Smooth muscle cell (in vitro differentiated cells): ENCODE data around the gene BTF3. TPM values are rescaled to one million over a fixed set of nuclear protein-coding genes. Genes with fewer than 3 reads are reported as not detected.

Source experiments
- DNase-seq: peaks from one replicate; lab custom pipeline; 2025; ENCODE audit not compliant: unreplicated experiment; lab: John Stamatoyannopoulos, UW
- H2AFZ ChIP-seq: fragments of 200-600 bp; sonication (generic); 2 replicates; pipeline ENCODE4 v1.6.0; 2016; ENCODE audit warnings: antibody characterized with exemption, low read depth, mild to moderate bottlenecking
- H3F3A ChIP-seq: fragments of 200-600 bp; sonication (generic); 2 replicates; pipeline ENCODE4 v1.6.0; 2017; ENCODE audit warnings: antibody characterized with exemption, low read depth
- H3K27ac ChIP-seq: fragments of 200-600 bp; sonication (generic); 2 replicates; pipeline ENCODE4 v1.5.1; 2016; ENCODE audit warnings: low read depth, mild to moderate bottlenecking
- H3K27me3 ChIP-seq: fragments of 200-600 bp; sonication (generic); 2 replicates; pipeline ENCODE4 v1.6.1; 2016; ENCODE audit warnings: low read depth, mild to moderate bottlenecking
- H3K36me3 ChIP-seq: fragments of 200-600 bp; sonication (generic); 2 replicates; pipeline ENCODE4 v1.5.1; 2016; ENCODE audit warnings: low read depth
- H3K4me1 ChIP-seq: fragments of 200-600 bp; sonication (generic); 2 replicates; pipeline ENCODE4 v1.5.1; 2016; ENCODE audit warnings: low read depth
- H3K4me2 ChIP-seq: fragments of 200-600 bp; sonication (generic); 2 replicates; pipeline ENCODE4 v1.6.0; 2016; ENCODE audit warnings: mild to moderate bottlenecking
- H3K4me3 ChIP-seq: fragments of 200-600 bp; sonication (generic); 2 replicates; pipeline ENCODE4 v1.5.1; 2016; ENCODE audit warnings: mild to moderate bottlenecking
- H3K79me2 ChIP-seq: fragments of 200-600 bp; sonication (generic); 2 replicates; pipeline ENCODE4 v1.6.0; 2016; ENCODE audit warnings: low read depth, mild to moderate bottlenecking
- H3K9ac ChIP-seq: fragments of 200-600 bp; sonication (generic); 2 replicates; pipeline ENCODE4 v1.6.0; 2016; ENCODE audit warnings: low read depth
- H3K9me3 ChIP-seq: fragments of 200-600 bp; sonication (generic); replicated peaks from 2 replicates; pipeline ENCODE4 v1.5.1; 2016; ENCODE audit warnings: low read depth
- H4K20me1 ChIP-seq: fragments of 200-600 bp; sonication (generic); 2 replicates; pipeline ENCODE4 v1.6.0; 2016; ENCODE audit warnings: low read depth
- WGBS: methylation state at CpG from one replicate; pipeline ENCODE4 v1.1.7; 2016; ENCODE audit warnings: low lambda C conversion rate; 5-methylcytosine and 5-hydroxymethylcytosine counted together
- polyA plus RNA-seq: library from polyadenylated mRNA; unstranded; fragments of >200 nt; fragmentation: Nextera tagmentation; extraction: Ambion mirVana; gene quantifications from 2 replicates; pipeline ENCODE4 v1.2.1, GENCODE V29; 2016
- total RNA-seq: library from RNA; depleted of rRNA; stranded (reverse); fragments of >200 nt; gene quantifications from 2 replicates; pipeline ENCODE4 v1.2.3, GENCODE V29; 2014
- TF ChIP-seq, protein P1 (sequence below): fragments of 200-600 bp; sonication (generic); IDR thresholded peaks from 2 replicates; pipeline ENCODE4 v1.5.1; 2017; ENCODE audit warnings: borderline replicate concordance, mild to moderate bottlenecking, antibody characterized with exemption; ENCODE audit not compliant: insufficient read depth, poor library complexity, severe bottlenecking

The BTF3 gene
- total and polyA plus RNA-seq, 2 experiments from 2014 or later, result 409 to 546 TPM

- Histone ChIP-seq H3K4me3 (no peak overlapping the region), H4K20me1 (no peaks in the 10 kb centered on the region), H3K79me2 (no peaks in the 10 kb centered on the region), H2AFZ (no peak overlapping the region), H3K27me3 (no peaks in the 10 kb centered on the region), H3K4me1 (no peaks in the 10 kb centered on the region), H3K4me2 (no peak overlapping the region), H3K9me3 (no peaks in the 10 kb centered on the region), H3K36me3 (no peaks in the 10 kb centered on the region), H3K9ac (no peak overlapping the region), H3K27ac (no peak overlapping the region), H3F3A (no peaks in the 10 kb centered on the region)
- 60% methylated on average over 3 of the region's 3 CpGs for WGBS
- DNase-seq, result no peak
- TF ChIP-seq, protein P1, sequence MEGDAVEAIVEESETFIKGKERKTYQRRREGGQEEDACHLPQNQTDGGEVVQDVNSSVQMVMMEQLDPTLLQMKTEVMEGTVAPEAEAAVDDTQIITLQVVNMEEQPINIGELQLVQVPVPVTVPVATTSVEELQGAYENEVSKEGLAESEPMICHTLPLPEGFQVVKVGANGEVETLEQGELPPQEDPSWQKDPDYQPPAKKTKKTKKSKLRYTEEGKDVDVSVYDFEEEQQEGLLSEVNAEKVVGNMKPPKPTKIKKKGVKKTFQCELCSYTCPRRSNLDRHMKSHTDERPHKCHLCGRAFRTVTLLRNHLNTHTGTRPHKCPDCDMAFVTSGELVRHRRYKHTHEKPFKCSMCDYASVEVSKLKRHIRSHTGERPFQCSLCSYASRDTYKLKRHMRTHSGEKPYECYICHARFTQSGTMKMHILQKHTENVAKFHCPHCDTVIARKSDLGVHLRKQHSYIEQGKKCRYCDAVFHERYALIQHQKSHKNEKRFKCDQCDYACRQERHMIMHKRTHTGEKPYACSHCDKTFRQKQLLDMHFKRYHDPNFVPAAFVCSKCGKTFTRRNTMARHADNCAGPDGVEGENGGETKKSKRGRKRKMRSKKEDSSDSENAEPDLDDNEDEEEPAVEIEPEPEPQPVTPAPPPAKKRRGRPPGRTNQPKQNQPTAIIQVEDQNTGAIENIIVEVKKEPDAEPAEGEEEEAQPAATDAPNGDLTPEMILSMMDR, result no peak
Measured at GRCh38 chr5:73472116-73472515, 26.1 kb upstream of the BTF3 start.

GRCh38 chr5:73480500-73480899, 17.7 kb upstream of the BTF3 start:
- 97% methylated on average over 1 of the region's 1 CpG for WGBS
- TF ChIP-seq, protein P1, result no peak
- no peak for DNase-seq

GRCh38 chr5:73482383-73483136, 15.7 kb upstream of the BTF3 start:
- no peak for DNase-seq

More at GRCh38 chr5:73480500-73480899, 17.7 kb upstream of the BTF3 start:
- Histone ChIP-seq H3K4me2 (no peak overlapping the region), H3K4me3 (no peak overlapping the region), H3K9me3 (no peaks in the 10 kb centered on the region), H3K9ac (no peak overlapping the region), H4K20me1 (no peaks in the 10 kb centered on the region), H3K4me1 (no peaks in the 10 kb centered on the region), H3K36me3 (no peaks in the 10 kb centered on the region), H3K27me3 (no peaks in the 10 kb centered on the region), H3F3A (no peaks in the 10 kb centered on the region), H3K27ac (no peak overlapping the region), H3K79me2 (no peaks in the 10 kb centered on the region), H2AFZ (no peak overlapping the region)

More at GRCh38 chr5:73482383-73483136, 15.7 kb upstream of the BTF3 start:
- H3K79me2 ChIP-seq, result no peaks in the 10 kb centered on the region
- no peaks in the 10 kb centered on the region for H3K27me3 ChIP-seq
- H3K27ac ChIP-seq, result no peak overlapping the region
- H3K4me3 ChIP-seq, result no peak overlapping the region
- no peaks in the 10 kb centered on the region for H3F3A ChIP-seq
- H3K9ac ChIP-seq, result no peak overlapping the region
- H3K9me3 ChIP-seq, result no peaks in the 10 kb centered on the region
- no peak overlapping the region for H3K4me2 ChIP-seq
- TF ChIP-seq, protein P1, result no peak
- H2AFZ ChIP-seq, result no peak overlapping the region
- 61% methylated on average over 4 of the region's 4 CpGs for WGBS
- no peaks in the 10 kb centered on the region for H4K20me1 ChIP-seq
- H3K4me1 ChIP-seq, result no peaks in the 10 kb centered on the region
- no peaks in the 10 kb centered on the region for H3K36me3 ChIP-seq
